GM23338 (cell line): ENCODE data around the gene MAP1LC3B. TPM values are rescaled to one million over a fixed set of nuclear protein-coding genes. Genes with fewer than 3 reads are reported as not detected.

Experiments
- ATAC-seq: fragments of 200-7000 bp; cut with Tn5 transposase; 3 replicates; pipeline ENCODE4 v1.9.1; 2020
- DNase-seq: peaks from one replicate; pipeline ENCODE4 v3.0.0-alpha.2; 2015; ENCODE audit warnings: low spot score
- H2AFZ ChIP-seq: fragments of 200-600 bp; sonication (generic); 2 replicates; pipeline ENCODE4 v1.8.0; 2016; ENCODE audit warnings: antibody characterized with exemption, mild to moderate bottlenecking, moderate library complexity
- H3F3A ChIP-seq: fragments of 200-600 bp; sonication (generic); replicated peaks from 2 replicates; pipeline ENCODE4 v1.8.0; 2017; ENCODE audit warnings: antibody characterized with exemption, mixed run types, low read depth
- H3K27ac ChIP-seq: fragments of 200-600 bp; sonication (generic); 2 replicates; pipeline ENCODE4 v1.6.1; 2016; ENCODE audit warnings: low read depth
- H3K27me3 ChIP-seq: fragments of 200-600 bp; sonication (generic); 2 replicates; pipeline ENCODE4 v1.8.0; 2016; ENCODE audit warnings: mild to moderate bottlenecking, mixed run types, moderate library complexity; ENCODE audit not compliant: insufficient read depth
- H3K36me3 ChIP-seq: fragments of 200-600 bp; sonication (generic); 2 replicates; pipeline ENCODE4 v1.8.0; 2016; ENCODE audit warnings: mild to moderate bottlenecking; ENCODE audit not compliant: insufficient read depth
- H3K4me1 ChIP-seq: fragments of 200-600 bp; sonication (generic); 2 replicates; pipeline ENCODE4 v1.8.0; 2016; ENCODE audit warnings: mild to moderate bottlenecking, moderate library complexity; ENCODE audit not compliant: insufficient read depth
- H3K4me2 ChIP-seq: fragments of 200-600 bp; sonication (generic); 2 replicates; pipeline ENCODE4 v1.7.1; 2017; ENCODE audit warnings: mixed run types
- H3K4me3 ChIP-seq: fragments of 200-600 bp; sonication (generic); 2 replicates; pipeline ENCODE4 v1.6.1; 2016; ENCODE audit warnings: mixed run types
- H3K79me2 ChIP-seq: fragments of 200-600 bp; sonication (generic); replicated peaks from 2 replicates; pipeline ENCODE4 v1.8.0; 2017; ENCODE audit warnings: mild to moderate bottlenecking; ENCODE audit not compliant: insufficient read depth
- H3K9me2 ChIP-seq: fragments of 200-600 bp; sonication (generic); 2 replicates; pipeline ENCODE4 v1.8.0; 2017; ENCODE audit not compliant: insufficient read depth
- H4K20me1 ChIP-seq: fragments of 200-600 bp; sonication (generic); replicated peaks from 2 replicates; pipeline ENCODE4 v1.8.0; 2017; ENCODE audit warnings: mild to moderate bottlenecking; ENCODE audit not compliant: insufficient read depth
- H3K27ac Mint-ChIP-seq: 2 replicates; pipeline ENCODE4 v1.8.0; 2020; ENCODE audit warnings: inconsistent platforms, mild to moderate bottlenecking, moderate library complexity, mixed read lengths
- H3K27me3 Mint-ChIP-seq: 3 replicates; pipeline ENCODE4 v1.8.0; 2022; ENCODE audit warnings: low read depth, mild to moderate bottlenecking, moderate library complexity, mixed read lengths, inconsistent platforms; ENCODE audit not compliant: insufficient read depth, poor library complexity
- H3K36me3 Mint-ChIP-seq: 3 replicates; pipeline ENCODE4 v1.8.0; 2021; ENCODE audit warnings: low read depth, mild to moderate bottlenecking, inconsistent platforms, moderate library complexity, mixed read lengths
- H3K4me1 Mint-ChIP-seq: 3 replicates; pipeline ENCODE4 v1.8.0; 2020; ENCODE audit warnings: mild to moderate bottlenecking, inconsistent platforms, mixed read lengths
- H3K4me3 Mint-ChIP-seq: 3 replicates; pipeline ENCODE4 v1.8.0; 2021; ENCODE audit warnings: moderate library complexity, mild to moderate bottlenecking, inconsistent platforms, mixed read lengths
- H3K9me3 Mint-ChIP-seq: 3 replicates; pipeline ENCODE4 v1.8.0; 2020; ENCODE audit warnings: moderate library complexity, mild to moderate bottlenecking, inconsistent platforms, mixed read lengths
- EZH2 ChIP-seq: fragments of 200-600 bp; sonication (generic); IDR thresholded peaks from one replicate; pipeline ENCODE4 v1.8.0; 2017; ENCODE audit warnings: antibody characterized with exemption, mild to moderate bottlenecking, low read depth; ENCODE audit not compliant: unreplicated experiment
- EZH2phosphoT487 ChIP-seq: fragments of 200-600 bp; sonication (generic); IDR thresholded peaks from one replicate; pipeline ENCODE4 v1.8.1; 2018; ENCODE audit warnings: antibody characterized with exemption; ENCODE audit not compliant: unreplicated experiment
- JUNB ChIP-seq: IDR thresholded peaks from one replicate; pipeline ENCODE4 v1.6.1; 2016; ENCODE audit warnings: antibody characterized with exemption; ENCODE audit not compliant: unreplicated experiment
- NANOG ChIP-seq: IDR thresholded peaks from 2 replicates; pipeline ENCODE4 v1.6.1; 2016; ENCODE audit warnings: antibody characterized with exemption, borderline replicate concordance
- POLR2AphosphoS5 ChIP-seq: IDR thresholded peaks from 2 replicates; pipeline ENCODE4 v1.6.1; 2016; ENCODE audit warnings: antibody characterized with exemption, low read depth
- ZNF331 ChIP-seq: fragments of 250-450 bp; sonication (Bioruptor Pico); IDR thresholded peaks from 2 replicates; pipeline ENCODE4 v1.5.0; 2020; ENCODE audit warnings: low read depth, mild to moderate bottlenecking, moderate library complexity
- polyA plus RNA-seq: library from polyadenylated mRNA; unstranded; fragments of >200 nt; fragmentation: Nextera tagmentation; extraction: Ambion mirVana; gene quantifications from 2 replicates; pipeline ENCODE4 v1.2.1, GENCODE V29; 2016
- total RNA-seq: library from RNA; depleted of rRNA; stranded (reverse); fragments of >200 nt; shearing (Covaris generic); gene quantifications from 2 replicates; pipeline ENCODE4 v1.2.3, GENCODE V29; 2014
- TF ChIP-seq, protein P1 (sequence below): IDR thresholded peaks from 2 replicates; pipeline ENCODE4 v1.6.1; 2016; ENCODE audit warnings: antibody characterized with exemption
- TF ChIP-seq, protein P2 (sequence below): fragments of 250-450 bp; sonication (Bioruptor Pico); IDR thresholded peaks from 2 replicates; pipeline ENCODE4 v1.5.0; 2020; ENCODE audit warnings: mild to moderate bottlenecking, moderate library complexity
- TF ChIP-seq, protein P3 (sequence below), 2 experiments: fragments of 200-600 bp in 1 of 2; sonication (generic) in 1 of 2; conservative IDR thresholded peaks; 2 replicates each; pipeline versions ENCODE4 v1.5.1 to v1.6.1; 2016 to 2017; ENCODE audit warnings: antibody characterized with exemption in 2 of 2, low read depth in 2 of 2, mild to moderate bottlenecking in 2 of 2, moderate library complexity in 1 of 2

Gene MAP1LC3B
- total and polyA plus RNA-seq, 2 experiments from 2014 or later: 35.9 to 80.2 TPM

DNA sequence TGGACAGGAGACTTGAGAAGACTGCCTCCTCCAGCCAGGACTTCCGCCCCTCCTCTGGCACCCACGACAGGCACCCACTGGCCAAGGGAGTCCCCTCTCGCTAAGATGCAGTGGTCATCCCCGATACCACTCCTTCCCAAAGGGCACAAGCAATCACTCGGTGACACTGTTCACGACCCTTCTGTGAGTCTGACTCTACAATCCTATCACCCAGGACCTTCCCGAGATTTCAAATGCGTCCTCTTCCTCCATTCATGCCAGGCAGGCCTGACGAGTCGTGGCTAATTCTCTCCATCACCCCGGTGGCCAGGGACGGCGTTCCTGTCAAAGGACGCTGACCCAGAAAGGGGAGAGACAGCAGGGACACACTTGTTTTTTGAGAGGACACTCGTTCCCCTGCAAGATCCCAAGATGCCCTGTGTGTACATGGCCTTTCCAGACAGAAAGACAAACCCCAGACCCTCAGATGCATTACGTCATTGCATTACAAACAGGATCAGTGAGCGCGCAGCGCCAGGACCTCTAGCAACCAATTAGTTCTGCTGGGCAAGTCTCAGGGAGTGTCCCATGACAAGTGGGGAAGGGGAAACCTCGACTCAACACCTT lies 20.8 kb upstream of the MAP1LC3B start:
- no peak for DNase-seq
- no peak for TF ChIP-seq POLR2AphosphoS5
- TF ChIP-seq JUNB: no peak
- TF ChIP-seq EZH2phosphoT487: no peak
- peaks cover 87% of the 10 kb centered on the region for H3K79me2 ChIP-seq
- peaks cover 24% of the 10 kb centered on the region for H3K4me1 Mint-ChIP-seq
- peak overlapping the region; percentile 7; the same call in 1 of the 2 replicates for H3K27ac Mint-ChIP-seq
- no peak overlapping the region for H3K4me3 ChIP-seq
- H3K4me3 Mint-ChIP-seq: no peak overlapping the region
- H3K36me3 ChIP-seq: no peaks in the 10 kb centered on the region
- no peak overlapping the region for H2AFZ ChIP-seq
- no peak overlapping the region for H3K27ac ChIP-seq
- H3K27me3 ChIP-seq: no peaks in the 10 kb centered on the region
- H3K9me3 Mint-ChIP-seq: no peaks in the 10 kb centered on the region
- ATAC-seq: no peak
- H3K36me3 Mint-ChIP-seq: no peaks in the 10 kb centered on the region
- H3F3A ChIP-seq: no peaks in the 10 kb centered on the region
- no peak overlapping the region for H3K4me2 ChIP-seq
- no peaks in the 10 kb centered on the region for H3K27me3 Mint-ChIP-seq
- no peaks in the 10 kb centered on the region for H3K9me2 ChIP-seq
- H4K20me1 ChIP-seq: peaks cover 30% of the 10 kb centered on the region; the same call in 1 of the 2 replicates
- no peaks in the 10 kb centered on the region for H3K4me1 ChIP-seq

GRCh38 chr16:87372305-87372704 lies 19.8 kb upstream of the MAP1LC3B start:
- Histone ChIP-seq H3K27ac (no peak overlapping the region), H3K9me2 (no peaks in the 10 kb centered on the region), H3K36me3 (no peaks in the 10 kb centered on the region), H4K20me1 (peaks cover 30% of the 10 kb centered on the region; the same call in 1 of the 2 replicates), H3K4me3 (no peak overlapping the region), H3K4me1 (no peaks in the 10 kb centered on the region), H3K4me2 (no peak overlapping the region), H2AFZ (no peak overlapping the region), H3K27me3 (no peaks in the 10 kb centered on the region), H3K79me2 (peaks cover 90% of the 10 kb centered on the region), H3F3A (no peaks in the 10 kb centered on the region)
- Mint-ChIP-seq H3K27me3 (no peaks in the 10 kb centered on the region), H3K27ac (no peak overlapping the region), H3K4me1 (peaks cover 21% of the 10 kb centered on the region), H3K4me3 (no peak overlapping the region), H3K9me3 (no peaks in the 10 kb centered on the region), H3K36me3 (no peaks in the 10 kb centered on the region)
- DNase-seq: no peak
- ATAC-seq: no peak
- TF ChIP-seq POLR2AphosphoS5 (no peak), EZH2phosphoT487 (no peak), NANOG (no peak), EZH2 (no peak), ZNF331 (no peak), JUNB (no peak)
- TF ChIP-seq, protein P1, sequence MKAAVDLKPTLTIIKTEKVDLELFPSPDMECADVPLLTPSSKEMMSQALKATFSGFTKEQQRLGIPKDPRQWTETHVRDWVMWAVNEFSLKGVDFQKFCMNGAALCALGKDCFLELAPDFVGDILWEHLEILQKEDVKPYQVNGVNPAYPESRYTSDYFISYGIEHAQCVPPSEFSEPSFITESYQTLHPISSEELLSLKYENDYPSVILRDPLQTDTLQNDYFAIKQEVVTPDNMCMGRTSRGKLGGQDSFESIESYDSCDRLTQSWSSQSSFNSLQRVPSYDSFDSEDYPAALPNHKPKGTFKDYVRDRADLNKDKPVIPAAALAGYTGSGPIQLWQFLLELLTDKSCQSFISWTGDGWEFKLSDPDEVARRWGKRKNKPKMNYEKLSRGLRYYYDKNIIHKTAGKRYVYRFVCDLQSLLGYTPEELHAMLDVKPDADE: no peak
- TF ChIP-seq, protein P2, sequence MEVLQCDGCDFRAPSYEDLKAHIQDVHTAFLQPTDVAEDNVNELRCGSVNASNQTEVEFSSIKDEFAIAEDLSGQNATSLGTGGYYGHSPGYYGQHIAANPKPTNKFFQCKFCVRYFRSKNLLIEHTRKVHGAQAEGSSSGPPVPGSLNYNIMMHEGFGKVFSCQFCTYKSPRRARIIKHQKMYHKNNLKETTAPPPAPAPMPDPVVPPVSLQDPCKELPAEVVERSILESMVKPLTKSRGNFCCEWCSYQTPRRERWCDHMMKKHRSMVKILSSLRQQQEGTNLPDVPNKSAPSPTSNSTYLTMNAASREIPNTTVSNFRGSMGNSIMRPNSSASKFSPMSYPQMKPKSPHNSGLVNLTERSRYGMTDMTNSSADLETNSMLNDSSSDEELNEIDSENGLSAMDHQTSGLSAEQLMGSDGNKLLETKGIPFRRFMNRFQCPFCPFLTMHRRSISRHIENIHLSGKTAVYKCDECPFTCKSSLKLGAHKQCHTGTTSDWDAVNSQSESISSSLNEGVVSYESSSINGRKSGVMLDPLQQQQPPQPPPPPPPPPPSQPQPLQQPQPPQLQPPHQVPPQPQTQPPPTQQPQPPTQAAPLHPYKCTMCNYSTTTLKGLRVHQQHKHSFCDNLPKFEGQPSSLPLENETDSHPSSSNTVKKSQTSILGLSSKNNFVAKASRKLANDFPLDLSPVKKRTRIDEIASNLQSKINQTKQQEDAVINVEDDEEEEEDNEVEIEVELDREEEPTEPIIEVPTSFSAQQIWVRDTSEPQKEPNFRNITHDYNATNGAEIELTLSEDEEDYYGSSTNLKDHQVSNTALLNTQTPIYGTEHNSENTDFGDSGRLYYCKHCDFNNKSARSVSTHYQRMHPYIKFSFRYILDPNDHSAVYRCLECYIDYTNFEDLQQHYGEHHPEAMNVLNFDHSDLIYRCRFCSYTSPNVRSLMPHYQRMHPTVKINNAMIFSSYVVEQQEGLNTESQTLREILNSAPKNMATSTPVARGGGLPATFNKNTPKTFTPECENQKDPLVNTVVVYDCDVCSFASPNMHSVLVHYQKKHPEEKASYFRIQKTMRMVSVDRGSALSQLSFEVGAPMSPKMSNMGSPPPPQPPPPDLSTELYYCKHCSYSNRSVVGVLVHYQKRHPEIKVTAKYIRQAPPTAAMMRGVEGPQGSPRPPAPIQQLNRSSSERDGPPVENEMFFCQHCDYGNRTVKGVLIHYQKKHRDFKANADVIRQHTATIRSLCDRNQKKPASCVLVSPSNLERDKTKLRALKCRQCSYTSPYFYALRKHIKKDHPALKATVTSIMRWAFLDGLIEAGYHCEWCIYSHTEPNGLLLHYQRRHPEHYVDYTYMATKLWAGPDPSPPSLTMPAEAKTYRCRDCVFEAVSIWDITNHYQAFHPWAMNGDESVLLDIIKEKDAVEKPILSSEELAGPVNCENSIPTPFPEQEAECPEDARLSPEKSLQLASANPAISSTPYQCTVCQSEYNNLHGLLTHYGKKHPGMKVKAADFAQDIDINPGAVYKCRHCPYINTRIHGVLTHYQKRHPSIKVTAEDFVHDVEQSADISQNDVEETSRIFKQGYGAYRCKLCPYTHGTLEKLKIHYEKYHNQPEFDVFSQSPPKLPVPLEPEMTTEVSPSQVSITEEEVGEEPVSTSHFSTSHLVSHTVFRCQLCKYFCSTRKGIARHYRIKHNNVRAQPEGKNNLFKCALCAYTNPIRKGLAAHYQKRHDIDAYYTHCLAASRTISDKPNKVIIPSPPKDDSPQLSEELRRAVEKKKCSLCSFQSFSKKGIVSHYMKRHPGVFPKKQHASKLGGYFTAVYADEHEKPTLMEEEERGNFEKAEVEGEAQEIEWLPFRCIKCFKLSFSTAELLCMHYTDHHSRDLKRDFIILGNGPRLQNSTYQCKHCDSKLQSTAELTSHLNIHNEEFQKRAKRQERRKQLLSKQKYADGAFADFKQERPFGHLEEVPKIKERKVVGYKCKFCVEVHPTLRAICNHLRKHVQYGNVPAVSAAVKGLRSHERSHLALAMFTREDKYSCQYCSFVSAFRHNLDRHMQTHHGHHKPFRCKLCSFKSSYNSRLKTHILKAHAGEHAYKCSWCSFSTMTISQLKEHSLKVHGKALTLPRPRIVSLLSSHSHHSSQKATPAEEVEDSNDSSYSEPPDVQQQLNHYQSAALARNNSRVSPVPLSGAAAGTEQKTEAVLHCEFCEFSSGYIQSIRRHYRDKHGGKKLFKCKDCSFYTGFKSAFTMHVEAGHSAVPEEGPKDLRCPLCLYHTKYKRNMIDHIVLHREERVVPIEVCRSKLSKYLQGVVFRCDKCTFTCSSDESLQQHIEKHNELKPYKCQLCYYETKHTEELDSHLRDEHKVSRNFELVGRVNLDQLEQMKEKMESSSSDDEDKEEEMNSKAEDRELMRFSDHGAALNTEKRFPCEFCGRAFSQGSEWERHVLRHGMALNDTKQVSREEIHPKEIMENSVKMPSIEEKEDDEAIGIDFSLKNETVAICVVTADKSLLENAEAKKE: no peak
- TF ChIP-seq, protein P3, sequence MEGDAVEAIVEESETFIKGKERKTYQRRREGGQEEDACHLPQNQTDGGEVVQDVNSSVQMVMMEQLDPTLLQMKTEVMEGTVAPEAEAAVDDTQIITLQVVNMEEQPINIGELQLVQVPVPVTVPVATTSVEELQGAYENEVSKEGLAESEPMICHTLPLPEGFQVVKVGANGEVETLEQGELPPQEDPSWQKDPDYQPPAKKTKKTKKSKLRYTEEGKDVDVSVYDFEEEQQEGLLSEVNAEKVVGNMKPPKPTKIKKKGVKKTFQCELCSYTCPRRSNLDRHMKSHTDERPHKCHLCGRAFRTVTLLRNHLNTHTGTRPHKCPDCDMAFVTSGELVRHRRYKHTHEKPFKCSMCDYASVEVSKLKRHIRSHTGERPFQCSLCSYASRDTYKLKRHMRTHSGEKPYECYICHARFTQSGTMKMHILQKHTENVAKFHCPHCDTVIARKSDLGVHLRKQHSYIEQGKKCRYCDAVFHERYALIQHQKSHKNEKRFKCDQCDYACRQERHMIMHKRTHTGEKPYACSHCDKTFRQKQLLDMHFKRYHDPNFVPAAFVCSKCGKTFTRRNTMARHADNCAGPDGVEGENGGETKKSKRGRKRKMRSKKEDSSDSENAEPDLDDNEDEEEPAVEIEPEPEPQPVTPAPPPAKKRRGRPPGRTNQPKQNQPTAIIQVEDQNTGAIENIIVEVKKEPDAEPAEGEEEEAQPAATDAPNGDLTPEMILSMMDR (conservative IDR thresholded peaks at IDR 0.05; ENCODE audit: low read depth in 2 of 2): no peak
